Right lobe of liver (tissue), 6 donors: Measurements from ENCODE around the gene RNF32. TPM values are rescaled to one million over a fixed set of nuclear protein-coding genes. Genes with fewer than 3 reads are reported as not detected.

Source experiments
- ATAC-seq, 4 donors: fragments of 200-7000 bp; cut with Tn5 transposase; one replicate each; pipeline ENCODE4 v1.9.1; 2020; ENCODE audit warnings: mild to moderate bottlenecking in 4 of 4, moderate library complexity in 4 of 4
- DNase-seq, 3 donors: peaks; one replicate each; pipeline ENCODE4 v3.0.0-alpha.2; 2020
- H3K27ac ChIP-seq, 3 donors: fragments of 200-600 bp; one replicate each; pipeline ENCODE4 v1.8.0; 2022
- H3K27me3 ChIP-seq, 2 donors: fragments of 200-600 bp; one replicate each; pipeline ENCODE4 v1.8.0; 2022
- H3K36me3 ChIP-seq, 4 donors: fragments of 200-600 bp; sonication (generic) in 1 of 4; one replicate each; pipeline versions ENCODE4 v1.5.1 to v1.8.0; 2017 to 2022; ENCODE audit warnings: control low read depth in 1 of 4
- H3K4me1 ChIP-seq, 4 donors: fragments of 200-600 bp; sonication (generic) in 1 of 4; one replicate each; pipeline versions ENCODE4 v1.5.1 to v1.8.0; 2017 to 2022; ENCODE audit warnings: control low read depth in 1 of 4
- H3K4me3 ChIP-seq, 3 donors: fragments of 200-600 bp; one replicate each; pipeline ENCODE4 v1.8.0; 2022
- H3K9me3 ChIP-seq, 4 donors: fragments of 200-600 bp; sonication (generic) in 1 of 4; one replicate each; pipeline versions ENCODE4 v1.5.1 to v1.8.0; 2017 to 2022; ENCODE audit warnings: control low read depth in 1 of 4
- CTCF ChIP-seq, 4 donors: fragments of 200-600 bp in 3 of 4; fragments of 450-650 bp in 1 of 4; IDR thresholded peaks; one replicate each; pipeline versions ENCODE4 v1.5.1 to v1.8.0; 2016 to 2022; ENCODE audit warnings: antibody characterized with exemption in 4 of 4, mild to moderate bottlenecking in 2 of 4
- POLR2A ChIP-seq: fragments of 450-650 bp; IDR thresholded peaks from one replicate; pipeline ENCODE4 v1.6.1; 2017; ENCODE audit warnings: antibody characterized with exemption, mild to moderate bottlenecking
- WGBS: methylation state at CpG from one replicate; pipeline ENCODE4 v1.1.6; 2018; ENCODE audit warnings: low coverage, low lambda C conversion rate; ENCODE audit not compliant: insufficient coverage; ENCODE audit errors: missing lambda C conversion rate; 5-methylcytosine and 5-hydroxymethylcytosine counted together
- intact Hi-C, 2 donors: fragments of 100-400 bp; cut with DNase I; formaldehyde crosslinking; loops; one replicate each; pipeline versions ENCODE4 v1.11.2 to v1.14.1; 2022
- total RNA-seq, 6 experiments: library from RNA; depleted of rRNA in 2 of 6; stranded (reverse); fragments of >200 nt in 2 of 6; fragmentation: NEBNext Ultra II Directional in 3 of 6; extraction: Animal tissue kit (Norgen Biotek cat#: 25700) in 3 of 6; gene quantifications; one replicate each; pipeline versions ENCODE4 v1.1.0 to v1.2.4, GENCODE V29; 2016 to 2023
- donor health status: DM: no; HTN: yes; CAD: no.
- donor health status: DM: no; HTN: no; CAD: no.
- donor health status: DM: no; HTN: no; CAD: no.
- donor health status: DM: no; HTN: yes; CAD: no.
- donor health status: DM: no; HTN: yes; CAD: no.

Gene RNF32
- total RNA-seq, 6 experiments from 2014 or later: 0.23 to 0.84 (median 0.66) TPM; not detected in 1

GRCh38 chr7:156676263-156676662, 35.7 kb downstream of the RNF32 start:
- no peaks in the 10 kb centered on the region for H3K9me3 ChIP-seq
- 93% methylated on average over 6 of the region's 19 CpGs for WGBS
- H3K36me3 ChIP-seq: peaks cover 0 to 9% (median 0%) of the 10 kb centered on the region in 4 donors
- no peak overlapping the region for H3K27ac ChIP-seq
- ATAC-seq (peak in 1 of 4 donors; percentile 24), DNase-seq (no peak)
- no peak for TF ChIP-seq POLR2A
- TF ChIP-seq CTCF (IDR thresholded peaks at IDR 0.05): no peak
- intact Hi-C loops: no loop called here
- no peaks in the 10 kb centered on the region for H3K4me1 ChIP-seq
- H3K4me3 ChIP-seq: no peak overlapping the region
- H3K27me3 ChIP-seq: no peaks in the 10 kb centered on the region

- ATAC-seq (no peak), DNase-seq (no peak)
- no peaks in the 10 kb centered on the region for H3K4me1 ChIP-seq
- H3K9me3 ChIP-seq: no peaks in the 10 kb centered on the region
- no peak overlapping the region for H3K27ac ChIP-seq
- 80% methylated on average over 2 of the region's 9 CpGs for WGBS
- H3K36me3 ChIP-seq: peaks cover 0 to 17% (median 0%) of the 10 kb centered on the region in 4 donors
- no peak overlapping the region for H3K4me3 ChIP-seq
- H3K27me3 ChIP-seq: no peaks in the 10 kb centered on the region
- TF ChIP-seq POLR2A: no peak
- TF ChIP-seq CTCF (IDR thresholded peaks at IDR 0.05): no peak
- intact Hi-C loops: no loop called here
Measured at GRCh38 chr7:156677374-156678054, 36.9 kb downstream of the RNF32 start.

GRCh38 chr7:156680281-156680680, 39.7 kb downstream of the RNF32 start:
- DNase-seq: no peak
- H3K27me3 ChIP-seq: no peaks in the 10 kb centered on the region
- no peak overlapping the region for H3K27ac ChIP-seq
- no peaks in the 10 kb centered on the region for H3K4me1 ChIP-seq
- H3K4me3 ChIP-seq: no peak overlapping the region
- H3K36me3 ChIP-seq: peaks cover 0 to 23% (median 1%) of the 10 kb centered on the region in 4 donors
- WGBS: 71% methylated on average over 1 of the region's 1 CpG
- no peak for ATAC-seq
- TF ChIP-seq CTCF (IDR thresholded peaks at IDR 0.05) (no peak), POLR2A (no peak)
- no peaks in the 10 kb centered on the region for H3K9me3 ChIP-seq
- intact Hi-C loops: no loop called here

- no peak overlapping the region for H3K4me3 ChIP-seq
- H3K9me3 ChIP-seq: no peaks in the 10 kb centered on the region
- H3K27ac ChIP-seq: no peak overlapping the region
- WGBS: 87% methylated on average over 2 of the region's 2 CpGs
- DNase-seq (no peak), ATAC-seq (no peak)
- H3K27me3 ChIP-seq: no peaks in the 10 kb centered on the region
- TF ChIP-seq CTCF (IDR thresholded peaks at IDR 0.05) (no peak), POLR2A (no peak)
- H3K36me3 ChIP-seq: peaks cover 0 to 15% (median 1%) of the 10 kb centered on the region in 4 donors
- no peaks in the 10 kb centered on the region for H3K4me1 ChIP-seq
- intact Hi-C loops: no loop called here
Measured at GRCh38 chr7:156682928-156683327, 42.4 kb downstream of the RNF32 start.
